Measurements from ENCODE around the gene MS4A3. TPM values are rescaled to one million over a fixed set of nuclear protein-coding genes. Genes with fewer than 3 reads are reported as not detected.
"Not testable (repeated sequence)": the region's sequence is repeated elsewhere in the genome, so short reads cannot be mapped to it uniquely, and the experiment has no call there.

Gene MS4A3
- total RNA-seq, 2 experiments from 2014 or later: not detected

DNA sequence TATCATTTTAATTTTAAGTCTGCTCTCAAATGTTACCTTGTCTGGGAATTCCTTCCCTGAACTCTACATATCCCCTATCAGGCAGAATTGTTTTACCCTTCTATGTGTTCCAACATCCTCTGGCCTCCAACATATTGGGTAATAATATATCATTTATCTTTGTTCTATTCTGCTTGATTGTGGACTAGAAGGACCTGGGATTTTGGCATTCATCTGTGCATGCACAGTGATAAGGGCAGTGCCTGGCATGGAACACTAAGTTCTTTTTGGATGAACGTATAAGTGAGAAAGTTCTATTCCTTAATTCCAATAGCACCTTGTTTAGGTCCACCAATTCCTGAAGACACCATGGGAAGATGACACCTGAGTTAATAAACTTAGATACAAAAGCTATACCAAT lies 30.8 kb downstream of the MS4A3 start:
- ChIA-PET POLR2A (no interaction called here), CTCF (no interaction called here)

DNA sequence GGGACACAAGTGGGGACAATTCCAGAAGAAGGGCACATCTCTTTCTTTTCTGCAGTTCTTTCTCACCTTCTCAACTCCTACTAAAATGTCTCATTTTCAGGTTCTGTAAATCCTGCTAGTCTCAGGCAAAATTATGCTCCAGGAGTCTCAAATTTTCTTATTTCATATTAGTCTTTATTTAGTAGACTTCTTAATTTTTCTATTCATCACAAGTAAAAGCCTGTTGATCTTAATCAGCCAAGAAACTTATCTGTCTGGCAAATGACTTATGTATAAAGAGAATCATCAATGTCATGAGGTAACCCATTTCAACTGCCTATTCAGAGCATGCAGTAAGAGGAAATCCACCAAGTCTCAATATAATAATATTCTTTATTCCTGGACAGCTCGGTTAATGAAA lies 31.9 kb downstream of the MS4A3 start, which contains the start of gene MS4A2:
MS4A2 (plus strand) TSS at position 301 of the 400 bp plus-strand sequence. CDS start 102 bp downstream, outside the sequence.
- ChIA-PET CTCF (no interaction called here), POLR2A (no interaction called here)

DNA sequence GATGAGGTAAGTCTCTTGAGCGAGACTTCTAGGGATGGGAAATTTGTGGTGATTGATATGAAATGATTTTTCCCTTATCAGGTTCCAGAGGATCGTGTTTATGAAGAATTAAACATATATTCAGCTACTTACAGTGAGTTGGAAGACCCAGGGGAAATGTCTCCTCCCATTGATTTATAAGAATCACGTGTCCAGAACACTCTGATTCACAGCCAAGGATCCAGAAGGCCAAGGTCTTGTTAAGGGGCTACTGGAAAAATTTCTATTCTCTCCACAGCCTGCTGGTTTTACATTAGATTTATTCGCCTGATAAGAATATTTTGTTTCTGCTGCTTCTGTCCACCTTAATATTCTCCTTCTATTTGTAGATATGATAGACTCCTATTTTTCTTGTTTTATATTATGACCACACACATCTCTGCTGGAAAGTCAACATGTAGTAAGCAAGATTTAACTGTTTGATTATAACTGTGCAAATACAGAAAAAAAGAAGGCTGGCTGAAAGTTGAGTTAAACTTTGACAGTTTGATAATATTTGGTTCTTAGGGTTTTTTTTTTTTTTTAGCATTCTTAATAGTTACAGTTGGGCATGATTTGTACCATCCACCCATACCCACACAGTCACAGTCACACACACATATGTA lies 39.1 kb downstream of the MS4A3 start:
- POLR2A ChIA-PET: no interaction called here
- CTCF ChIA-PET: no interaction called here

GRCh38 chr11:60097189-60097588 lies 40.7 kb downstream of the MS4A3 start:
- POLR2A ChIA-PET: no interaction called here
- CTCF ChIA-PET: interaction anchor here (0.6 kb wide), 1 partner anchor 816 kb away, joined by 4 read pairs; no protein-coding TSS in a partner anchor

DNA sequence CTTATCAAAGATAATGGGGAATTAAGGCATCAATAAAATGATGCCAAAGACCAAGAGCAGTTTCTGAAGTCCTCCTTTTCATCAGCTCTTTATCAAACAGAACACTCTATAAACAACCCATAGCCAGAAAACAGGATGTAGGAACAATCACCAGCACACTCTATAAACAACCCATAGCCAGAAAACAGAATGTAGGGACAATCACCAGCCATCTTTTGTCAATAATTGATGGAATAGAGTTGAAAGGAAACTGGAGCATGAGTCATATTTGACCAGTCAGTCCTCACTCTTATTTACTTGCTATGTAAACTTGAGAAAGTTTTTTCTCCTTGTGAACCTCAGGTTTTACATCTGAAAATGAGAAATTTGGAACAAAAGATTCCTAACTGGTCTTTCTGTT lies 42.0 kb downstream of the MS4A3 start:
- CTCF ChIA-PET: no interaction called here
- POLR2A ChIA-PET: interaction anchor here (0.7 kb wide), 1 partner anchor 285 kb away, joined by 9 read pairs; no protein-coding TSS in a partner anchor

- CTCF ChIA-PET: no interaction called here
- POLR2A ChIA-PET: no interaction called here
Measured at GRCh38 chr11:60100516-60100915, 44.1 kb downstream of the MS4A3 start.

GRCh38 chr11:60101368-60101767 lies 44.9 kb downstream of the MS4A3 start:
- CTCF ChIA-PET, POLR2A ChIA-PET: not testable (repeated sequence)

DNA sequence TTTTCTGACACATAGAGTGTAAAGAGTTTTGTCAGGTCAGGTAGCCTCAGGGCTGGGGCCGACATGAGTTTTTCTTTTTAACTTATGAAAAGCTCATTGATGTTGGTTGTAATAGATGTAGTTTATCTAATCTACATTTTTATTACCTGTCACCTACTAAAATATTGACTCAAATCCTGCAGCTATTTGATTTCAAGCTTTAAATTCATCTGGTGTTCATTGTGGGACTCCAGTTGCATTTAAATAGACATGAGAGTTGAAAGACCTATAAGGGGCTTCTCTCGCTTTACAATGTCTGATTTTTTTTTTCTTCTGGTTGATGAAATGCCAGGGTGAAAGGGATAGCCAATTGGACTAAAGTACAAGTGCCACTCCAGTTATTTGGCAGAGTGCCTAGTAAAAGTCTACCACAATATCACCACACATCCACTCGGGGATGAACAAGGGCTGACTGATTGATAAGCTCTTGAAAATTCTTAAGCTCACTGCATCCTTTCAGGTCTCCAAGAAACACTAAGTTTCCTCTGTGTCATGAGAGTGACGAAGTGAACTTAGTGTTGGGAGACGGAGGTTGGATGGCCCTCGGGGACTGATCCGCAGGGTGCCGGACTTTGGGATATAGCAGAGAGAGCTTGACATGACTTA lies 48.1 kb downstream of the MS4A3 start:
- CTCF ChIA-PET, POLR2A ChIA-PET: not testable (repeated sequence)

GRCh38 chr11:60108631-60109030 lies 52.2 kb downstream of the MS4A3 start:
- CTCF ChIA-PET, POLR2A ChIA-PET: not testable (repeated sequence)

GRCh38 chr11:60111793-60112192 lies 55.3 kb downstream of the MS4A3 start:
- ChIA-PET CTCF (no interaction called here), POLR2A (no interaction called here)

DNA sequence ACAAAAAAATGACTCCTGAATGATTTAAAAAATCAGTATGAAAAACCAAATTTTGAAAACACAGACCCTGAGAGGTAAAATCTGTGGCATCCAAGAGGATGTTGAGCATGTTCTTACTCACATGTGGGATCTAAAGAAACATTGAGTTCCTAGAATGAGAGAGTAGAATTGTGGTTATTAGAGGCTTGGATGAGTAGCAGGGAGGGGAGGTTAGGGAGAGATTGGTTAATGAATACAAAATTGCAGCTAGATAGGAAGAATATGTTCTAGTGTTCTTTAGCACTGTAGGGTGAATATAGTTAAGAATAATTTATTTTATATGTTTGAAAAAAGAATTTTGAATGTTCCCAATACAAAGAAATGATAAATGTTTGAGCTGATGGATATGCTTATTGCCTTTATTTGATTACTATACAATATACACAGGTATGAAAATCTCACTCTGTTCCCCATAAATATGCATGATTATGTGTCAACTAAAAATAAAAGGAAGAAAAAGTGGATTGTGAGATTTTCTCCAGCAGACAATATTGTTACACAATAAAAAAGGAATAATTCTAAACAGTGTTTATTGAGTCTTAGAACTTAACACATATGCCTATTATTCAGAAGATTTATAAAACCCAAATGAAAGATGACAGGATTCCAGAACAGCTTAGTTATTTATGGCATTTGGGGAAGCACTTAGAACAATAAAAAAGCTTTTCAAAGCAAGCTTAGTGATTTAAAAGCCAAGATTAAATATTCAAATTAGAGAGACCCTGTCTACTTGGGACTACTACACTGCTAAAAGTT lies 60.7 kb downstream of the MS4A3 start:
- POLR2A ChIA-PET: no interaction called here
- CTCF ChIA-PET: no interaction called here

DNA sequence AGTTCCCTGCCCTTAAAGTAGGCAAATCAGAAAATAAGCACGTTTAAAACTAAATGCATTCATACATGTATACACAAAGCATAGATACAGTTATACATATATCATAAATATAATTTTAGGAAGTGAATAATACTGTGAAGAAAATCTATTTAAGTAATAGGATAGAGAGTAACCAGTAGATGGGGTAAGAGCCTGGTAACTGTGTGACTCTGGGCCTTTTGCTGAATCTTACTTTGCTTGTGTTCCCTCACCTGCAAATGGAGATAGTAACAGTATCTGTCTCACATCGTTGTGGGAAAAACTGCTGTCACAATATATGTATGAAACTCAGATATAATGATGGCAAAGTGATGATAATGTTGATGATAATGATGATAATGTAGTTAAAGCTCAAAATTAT lies 61.9 kb downstream of the MS4A3 start:
- CTCF ChIA-PET: no interaction called here

GRCh38 chr11:60119710-60120109 lies 63.2 kb downstream of the MS4A3 start:
- ChIA-PET POLR2A (no interaction called here), CTCF (no interaction called here)

More for the DNA sequence above, 61.9 kb downstream of the MS4A3 start:
- POLR2A ChIA-PET: no interaction called here

Other genes with a start within 250 kb of the MS4A3 start
- gene MRPL16, start 245.9 kb upstream of the MS4A3 start, total RNA-seq: 10 to 100 TPM; 96.2 to 96.5 TPM
- gene CBLIF, start 211.2 kb upstream of the MS4A3 start, total RNA-seq: not detected
- not detected for gene TCN1, start 190.2 kb upstream of the MS4A3 start, total RNA-seq
- not detected for gene OOSP3, start 177.9 kb upstream of the MS4A3 start, total RNA-seq
- gene OOSP1, start 118.2 kb upstream of the MS4A3 start, total RNA-seq: not detected
- not detected for gene OOSP4A, start 92.6 kb upstream of the MS4A3 start, total RNA-seq
- gene OOSP4B, start 39.5 kb upstream of the MS4A3 start, total RNA-seq: not detected
- not detected for gene OOSP2, start 16.3 kb upstream of the MS4A3 start, total RNA-seq
- gene MS4A2, start 32.0 kb downstream of the MS4A3 start, total RNA-seq: not detected
- not detected for gene MS4A6A, start 126.4 kb downstream of the MS4A3 start, total RNA-seq
- gene MS4A4E, start 186.5 kb downstream of the MS4A3 start, total RNA-seq: not detected
- not detected for gene MS4A4A, start 224.0 kb downstream of the MS4A3 start, total RNA-seq